H9 (cell line): Measurements from ENCODE around the gene LGR5. TPM values are rescaled to one million over a fixed set of nuclear protein-coding genes. Genes with fewer than 3 reads are reported as not detected.

Source experiments
- DNase-seq: peaks from one replicate; pipeline ENCODE4 v3.0.0-alpha.2; 2017
- H2AFZ ChIP-seq: one replicate; pipeline ENCODE4 v1.6.1; 2013; ENCODE audit warnings: mild to moderate bottlenecking, low read length, control low read depth, moderate library complexity
- H2AK5ac ChIP-seq: 2 replicates; pipeline ENCODE4 v1.6.1; 2013; ENCODE audit warnings: low read length, control low read depth, mixed read lengths; ENCODE audit not compliant: insufficient read length
- H2BK120ac ChIP-seq: one replicate; pipeline ENCODE4 v1.6.1; 2013; ENCODE audit warnings: low read depth, mild to moderate bottlenecking, low read length, control low read depth, inconsistent platforms; ENCODE audit not compliant: poor library complexity, severe bottlenecking
- H2BK12ac ChIP-seq: 2 replicates; pipeline ENCODE4 v1.6.1; 2013; ENCODE audit warnings: low read length, control low read depth, mixed read lengths, low read depth; ENCODE audit not compliant: insufficient read length
- H2BK15ac ChIP-seq: 2 replicates; pipeline ENCODE4 v1.6.1; 2013; ENCODE audit warnings: low read depth, low read length, control low read depth
- H2BK20ac ChIP-seq: one replicate; pipeline ENCODE4 v1.6.1; 2013; ENCODE audit warnings: low read depth, mild to moderate bottlenecking, low read length, control low read depth, inconsistent platforms; ENCODE audit not compliant: poor library complexity, severe bottlenecking
- H2BK5ac ChIP-seq: 2 replicates; pipeline ENCODE4 v1.6.1; 2013; ENCODE audit warnings: low read length, control low read depth, mixed read lengths; ENCODE audit not compliant: insufficient read length
- H3K14ac ChIP-seq: 2 replicates; pipeline ENCODE4 v1.6.1; 2013; ENCODE audit warnings: low read length, control low read depth; ENCODE audit not compliant: insufficient read depth
- H3K18ac ChIP-seq: 2 replicates; pipeline ENCODE4 v1.6.1; 2013; ENCODE audit warnings: low read depth, mild to moderate bottlenecking, mixed read lengths, low read length, control low read depth; ENCODE audit not compliant: insufficient read length
- H3K23ac ChIP-seq: 2 replicates; pipeline ENCODE4 v1.6.1; 2013; ENCODE audit warnings: low read length, control low read depth, mixed read lengths, low read depth; ENCODE audit not compliant: insufficient read length
- H3K23me2 ChIP-seq: 2 replicates; pipeline ENCODE4 v1.6.1; 2013; ENCODE audit warnings: low read depth, mild to moderate bottlenecking, mixed read lengths, low read length, control low read depth; ENCODE audit not compliant: insufficient read length, poor library complexity, severe bottlenecking
- H3K27ac ChIP-seq: 2 replicates; pipeline ENCODE4 v1.5.1; 2013; ENCODE audit warnings: low read length, control low read depth, mixed read lengths, low read depth; ENCODE audit not compliant: insufficient read length
- H3K27me3 ChIP-seq: 2 replicates; pipeline ENCODE4 v1.6.1; 2013; ENCODE audit warnings: low read length, control low read depth, inconsistent platforms; ENCODE audit not compliant: insufficient read depth
- H3K4ac ChIP-seq: 2 replicates; pipeline ENCODE4 v1.6.1; 2013; ENCODE audit warnings: low read depth, mild to moderate bottlenecking, control low read depth, inconsistent platforms, low read length, moderate library complexity
- H3K4me1 ChIP-seq: 2 replicates; pipeline ENCODE4 v1.6.1; 2013; ENCODE audit warnings: low read length, control low read depth, inconsistent platforms; ENCODE audit not compliant: insufficient read depth
- H3K4me2 ChIP-seq: 2 replicates; pipeline ENCODE4 v1.6.1; 2013; ENCODE audit warnings: low read length, control low read depth, mixed read lengths; ENCODE audit not compliant: insufficient read length, insufficient read depth
- H3K56ac ChIP-seq: 2 replicates; pipeline ENCODE4 v1.6.1; 2013; ENCODE audit warnings: low read depth, mild to moderate bottlenecking, mixed read lengths, low read length, control low read depth; ENCODE audit not compliant: insufficient read length
- H3K79me1 ChIP-seq: 2 replicates; pipeline ENCODE4 v1.6.1; 2013; ENCODE audit warnings: low read depth, mild to moderate bottlenecking, moderate library complexity, low read length, control low read depth, inconsistent platforms; ENCODE audit not compliant: insufficient read depth, poor library complexity, severe bottlenecking
- H3K79me2 ChIP-seq: 2 replicates; pipeline ENCODE4 v1.6.1; 2013; ENCODE audit warnings: low read length, control low read depth, inconsistent platforms; ENCODE audit not compliant: insufficient read depth
- H3K9ac ChIP-seq: 2 replicates; pipeline ENCODE4 v1.6.1; 2013; ENCODE audit warnings: low read length, control low read depth, mixed read lengths; ENCODE audit not compliant: insufficient read length; ENCODE audit errors: extremely low read depth
- H3K9me3 ChIP-seq: one replicate; pipeline ENCODE4 v1.6.1; 2013; ENCODE audit warnings: low read depth, low read length, inconsistent platforms; ENCODE audit not compliant: control insufficient read depth
- H3T11ph ChIP-seq: one replicate; pipeline ENCODE4 v1.6.1; 2013; ENCODE audit warnings: mild to moderate bottlenecking, low read length, control low read depth, inconsistent platforms
- H4K20me1 ChIP-seq: one replicate; pipeline ENCODE4 v1.6.1; 2013; ENCODE audit not compliant: control insufficient read depth, insufficient read length, insufficient read depth
- H4K5ac ChIP-seq: 2 replicates; pipeline ENCODE4 v1.6.1; 2013; ENCODE audit warnings: low read depth, mild to moderate bottlenecking, mixed read lengths, low read length, control low read depth; ENCODE audit not compliant: insufficient read length
- H4K8ac ChIP-seq: replicated peaks from 2 replicates; pipeline ENCODE4 v1.6.1; 2013; ENCODE audit warnings: low read length, control low read depth, mixed read lengths, low read depth; ENCODE audit not compliant: insufficient read length
- H4K91ac ChIP-seq: 2 replicates; pipeline ENCODE4 v1.6.1; 2013; ENCODE audit warnings: low read depth, mild to moderate bottlenecking, moderate library complexity, mixed read lengths, low read length, control low read depth; ENCODE audit not compliant: insufficient read length
- H3K27ac Mint-ChIP-seq, 3 experiments: 2 replicates in 2 of 3; 3 replicates in 1 of 3; pipeline ENCODE4 v1.8.0; 2020 to 2021; ENCODE audit warnings: mixed read lengths in 3 of 3, mild to moderate bottlenecking in 1 of 3, moderate library complexity in 1 of 3
- H3K27me3 Mint-ChIP-seq: 2 replicates; pipeline ENCODE4 v1.8.0; 2021; ENCODE audit warnings: low read depth, mild to moderate bottlenecking, moderate library complexity, mixed read lengths
- H3K36me3 Mint-ChIP-seq, 3 experiments: 2 replicates in 2 of 3; 3 replicates in 1 of 3; pipeline ENCODE4 v1.8.0; 2020 to 2021; ENCODE audit warnings: low read depth in 3 of 3, mixed read lengths in 3 of 3; ENCODE audit not compliant: insufficient read depth in 1 of 3
- H3K4me1 Mint-ChIP-seq, 2 experiments: 2 replicates each; pipeline ENCODE4 v1.8.0; 2020; ENCODE audit warnings: mixed read lengths in 2 of 2
- H3K4me3 Mint-ChIP-seq, 2 experiments: 2 replicates in 1 of 2; 3 replicates in 1 of 2; pipeline ENCODE4 v1.8.0; 2020 to 2021; ENCODE audit warnings: mild to moderate bottlenecking in 2 of 2, mixed read lengths in 2 of 2, moderate library complexity in 1 of 2
- H3K9me3 Mint-ChIP-seq, 2 experiments: 2 replicates in 1 of 2; 3 replicates in 1 of 2; pipeline ENCODE4 v1.8.0; 2020; ENCODE audit warnings: mild to moderate bottlenecking in 2 of 2, mixed read lengths in 2 of 2, moderate library complexity in 1 of 2
- WGBS: extraction: QIAGEN DNeasy Blood & Tissue Kit; methylation state at CpG from one replicate; pipeline ENCODE4 v1.1.7; 2013; ENCODE audit warnings: missing lambda C conversion rate, low lambda C conversion rate, mixed read lengths; ENCODE audit not compliant: insufficient read length; ENCODE audit errors: extremely low coverage; 5-methylcytosine and 5-hydroxymethylcytosine counted together
- total RNA-seq: library from RNA; stranded (reverse); gene quantifications from 2 replicates; pipeline ENCODE4 v1.2.1, GENCODE V29; 2021
- TF ChIP-seq, protein P1 (sequence below): fragments of 200-600 bp; sonication (generic); conservative IDR thresholded peaks from 3 replicates; pipeline ENCODE4 v1.8.0; 2021; ENCODE audit warnings: antibody characterized with exemption, mild to moderate bottlenecking

LGR5 gene
- total RNA-seq, 1 experiment from 2014 or later = 0.09 TPM

DNA sequence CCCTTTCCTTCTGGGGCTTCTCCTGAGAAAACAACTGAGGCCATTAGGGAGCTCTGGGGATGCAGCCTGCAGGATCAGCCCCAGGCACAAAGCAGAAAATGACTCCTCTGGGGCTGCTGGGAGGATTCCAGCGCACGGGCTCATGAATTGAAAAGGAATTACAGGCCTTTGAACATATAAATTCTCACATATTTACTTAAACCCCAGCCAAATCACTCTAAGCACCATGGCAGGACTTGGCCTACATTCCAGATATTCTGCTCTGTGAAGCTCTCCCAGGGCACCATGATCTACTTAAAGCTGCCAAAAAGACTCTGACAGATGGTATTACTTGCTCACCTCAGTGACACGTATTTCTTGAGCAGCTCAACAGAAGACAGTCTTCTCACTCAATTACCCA lies 136.9 kb downstream of the LGR5 start:
- H3T11ph ChIP-seq = no peak overlapping the region
- no peak overlapping the region for H3K4me3 Mint-ChIP-seq
- no peak overlapping the region for H3K27ac ChIP-seq
- H2BK20ac ChIP-seq = no peak overlapping the region
- H3K56ac ChIP-seq = no peak overlapping the region
- H2BK120ac ChIP-seq = no peak overlapping the region
- no peak overlapping the region for H3K18ac ChIP-seq
- H3K23me2 ChIP-seq = no peaks in the 10 kb centered on the region
- no peaks in the 10 kb centered on the region for H3K27me3 ChIP-seq
- H3K23ac ChIP-seq = no peak overlapping the region
- no peak overlapping the region for H4K8ac ChIP-seq
- no peak overlapping the region for H2BK5ac ChIP-seq
- no peaks in the 10 kb centered on the region for H3K79me1 ChIP-seq
- no peaks in the 10 kb centered on the region for H3K36me3 Mint-ChIP-seq
- no peaks in the 10 kb centered on the region for H3K79me2 ChIP-seq
- no peak overlapping the region for H2AK5ac ChIP-seq
- H3K9ac ChIP-seq = no peak overlapping the region
- no peak overlapping the region for H2BK12ac ChIP-seq
- no peaks in the 10 kb centered on the region for H4K20me1 ChIP-seq
- TF ChIP-seq, protein P1, sequence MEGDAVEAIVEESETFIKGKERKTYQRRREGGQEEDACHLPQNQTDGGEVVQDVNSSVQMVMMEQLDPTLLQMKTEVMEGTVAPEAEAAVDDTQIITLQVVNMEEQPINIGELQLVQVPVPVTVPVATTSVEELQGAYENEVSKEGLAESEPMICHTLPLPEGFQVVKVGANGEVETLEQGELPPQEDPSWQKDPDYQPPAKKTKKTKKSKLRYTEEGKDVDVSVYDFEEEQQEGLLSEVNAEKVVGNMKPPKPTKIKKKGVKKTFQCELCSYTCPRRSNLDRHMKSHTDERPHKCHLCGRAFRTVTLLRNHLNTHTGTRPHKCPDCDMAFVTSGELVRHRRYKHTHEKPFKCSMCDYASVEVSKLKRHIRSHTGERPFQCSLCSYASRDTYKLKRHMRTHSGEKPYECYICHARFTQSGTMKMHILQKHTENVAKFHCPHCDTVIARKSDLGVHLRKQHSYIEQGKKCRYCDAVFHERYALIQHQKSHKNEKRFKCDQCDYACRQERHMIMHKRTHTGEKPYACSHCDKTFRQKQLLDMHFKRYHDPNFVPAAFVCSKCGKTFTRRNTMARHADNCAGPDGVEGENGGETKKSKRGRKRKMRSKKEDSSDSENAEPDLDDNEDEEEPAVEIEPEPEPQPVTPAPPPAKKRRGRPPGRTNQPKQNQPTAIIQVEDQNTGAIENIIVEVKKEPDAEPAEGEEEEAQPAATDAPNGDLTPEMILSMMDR = no peak
- no peaks in the 10 kb centered on the region for H3K4me1 ChIP-seq
- no peaks in the 10 kb centered on the region for H3K9me3 ChIP-seq
- peaks cover 0 to 3% of the 10 kb centered on the region in 2 experiments; a peak in 1 of 4 replicates for H3K4me1 Mint-ChIP-seq
- H4K5ac ChIP-seq = no peak overlapping the region
- no peaks in the 10 kb centered on the region for H3K9me3 Mint-ChIP-seq
- H3K4me2 ChIP-seq = no peak overlapping the region
- no peak overlapping the region for H3K14ac ChIP-seq
- peak overlapping the region in 1 of 3 experiments; percentile 40; a peak in 1 of 7 replicates for H3K27ac Mint-ChIP-seq
- H4K91ac ChIP-seq = no peak overlapping the region
- no peak overlapping the region for H3K4ac ChIP-seq
- no CpG with 5 or more reads among the region's 3 CpGs for WGBS
- no peaks in the 10 kb centered on the region for H3K27me3 Mint-ChIP-seq
- no peak for DNase-seq
- no peak overlapping the region for H2BK15ac ChIP-seq
- no peak overlapping the region for H2AFZ ChIP-seq
